SK-N-SH (cell line): ENCODE measurements around the gene PFDN5. TPM values are rescaled to one million over a fixed set of nuclear protein-coding genes. Genes with fewer than 3 reads are reported as not detected.

Source experiments
- CTCF ChIA-PET: fragments of 300-600, 350-600 bp; formaldehyde crosslinking; extraction: SDS; loops from one replicate; lab custom pipeline; 2021; lab: Yijun Ruan, JAX
- POLR2A ChIA-PET: fragments of 350-600 bp; sonication (Branson Sonifier 250); formaldehyde crosslinking; extraction: SDS; loops from one replicate; lab custom pipeline; 2020; ENCODE audit warnings: antibody characterized with exemption, inconsistent platforms; lab: Yijun Ruan, JAX
- DNase-seq: peaks from one replicate; pipeline ENCODE4 v3.0.0; 2012
- H2AFZ ChIP-seq: fragments of 200-600 bp; sonication (generic); 2 replicates; pipeline ENCODE4 v1.8.1; 2016; ENCODE audit warnings: antibody characterized with exemption, mild to moderate bottlenecking, low read depth
- H3F3A ChIP-seq: fragments of 200-600 bp; sonication (generic); replicated peaks from 2 replicates; pipeline ENCODE3; 2016; ENCODE audit warnings: antibody characterized with exemption, mild to moderate bottlenecking; ENCODE audit not compliant: insufficient read depth
- H3K27ac ChIP-seq, 2 experiments: fragments of 200-500 bp in 1 of 2; fragments of 200-600 bp in 1 of 2; sonication (Bioruptor generic) in 1 of 2; sonication (generic), shearing (Covaris generic) in 1 of 2; 2 replicates each; pipeline versions ENCODE4 v1.5.1 to v1.6.1; 2014 to 2016; ENCODE audit warnings: low read depth in 2 of 2, inconsistent platforms in 1 of 2, low read length in 1 of 2, mild to moderate bottlenecking in 1 of 2, mixed read lengths in 1 of 2
- H3K27me3 ChIP-seq: fragments of 200-600 bp; sonication (generic), shearing (Covaris generic); 2 replicates; pipeline ENCODE4 v1.6.1; 2016; ENCODE audit warnings: mixed run types; ENCODE audit not compliant: insufficient read depth
- H3K36me3 ChIP-seq, 2 experiments: fragments of 200-500 bp in 1 of 2; fragments of 200-600 bp in 1 of 2; sonication (Bioruptor generic) in 1 of 2; sonication (generic) in 1 of 2; replicated peaks in 1 of 2; 2 replicates each; pipeline versions ENCODE3 to v1.5.1; 2014 to 2016; ENCODE audit warnings: low read length in 1 of 2, mild to moderate bottlenecking in 1 of 2; ENCODE audit not compliant: insufficient read depth in 2 of 2, control insufficient read depth in 1 of 2
- H3K4me1 ChIP-seq, 2 experiments: fragments of 200-500 bp in 1 of 2; fragments of 200-600 bp in 1 of 2; sonication (Bioruptor generic) in 1 of 2; sonication (generic), shearing (Covaris generic) in 1 of 2; 2 replicates each; pipeline versions ENCODE4 v1.5.1 to v1.6.1; 2014 to 2016; ENCODE audit warnings: low read depth in 1 of 2, low read length in 1 of 2, mixed run types in 1 of 2; ENCODE audit not compliant: insufficient read depth in 2 of 2, control insufficient read depth in 1 of 2
- H3K4me2 ChIP-seq: fragments of 200-600 bp; sonication (generic), shearing (Covaris generic); 2 replicates; pipeline ENCODE4 v1.6.1; 2017; ENCODE audit warnings: mixed run types
- H3K4me3 ChIP-seq, 2 experiments: fragments of 200-500 bp in 1 of 2; fragments of 200-600 bp in 1 of 2; sonication (Bioruptor generic) in 1 of 2; sonication (generic), shearing (Covaris generic) in 1 of 2; 2 replicates each; pipeline versions ENCODE4 v1.5.1 to v1.8.1; 2014 to 2016; ENCODE audit warnings: low read depth in 2 of 2, inconsistent platforms in 1 of 2, low read length in 1 of 2, mild to moderate bottlenecking in 1 of 2, mixed read lengths in 1 of 2, moderate library complexity in 1 of 2
- H3K79me2 ChIP-seq: fragments of 200-600 bp; sonication (generic); 2 replicates; pipeline ENCODE4 v1.8.1; 2017; ENCODE audit warnings: mild to moderate bottlenecking; ENCODE audit not compliant: insufficient read depth
- H3K9ac ChIP-seq: fragments of 200-600 bp; sonication (generic); 2 replicates; pipeline ENCODE4 v1.6.1; 2017; ENCODE audit warnings: mixed run types
- H3K9me2 ChIP-seq: fragments of 200-600 bp; sonication (generic); 2 replicates; pipeline ENCODE4 v1.6.1; 2017; ENCODE audit warnings: mixed run types
- H3K9me3 ChIP-seq: fragments of 200-600 bp; sonication (generic); 2 replicates; pipeline ENCODE4 v1.6.1; 2017; ENCODE audit warnings: mixed run types, mild to moderate bottlenecking, moderate library complexity
- H4K20me1 ChIP-seq: fragments of 200-600 bp; sonication (generic); 2 replicates; pipeline ENCODE4 v1.6.1; 2017; ENCODE audit warnings: mild to moderate bottlenecking, mixed run types; ENCODE audit not compliant: insufficient read depth
- CHD2 ChIP-seq: fragments of 150-350 bp; IDR thresholded peaks from 2 replicates; pipeline ENCODE4 v1.6.1; 2018; ENCODE audit warnings: low read length; ENCODE audit not compliant: partially characterized antibody
- CTCF ChIP-seq: fragments of 200-600 bp; sonication (generic); IDR thresholded peaks from 2 replicates; pipeline ENCODE4 v1.6.1; 2017; ENCODE audit warnings: antibody characterized with exemption, mild to moderate bottlenecking, moderate library complexity
- EZH2phosphoT487 ChIP-seq: fragments of 200-600 bp; sonication (generic); IDR thresholded peaks from 2 replicates; pipeline ENCODE4 v1.6.1; 2017; ENCODE audit warnings: low read depth, mixed run types, mild to moderate bottlenecking, antibody characterized with exemption, moderate library complexity, borderline replicate concordance
- FOSL2 ChIP-seq: IDR thresholded peaks from 2 replicates; pipeline ENCODE4 v1.4.0; 2012; ENCODE audit warnings: low read depth, mild to moderate bottlenecking, moderate library complexity, borderline replicate concordance
- FOXJ3 ChIP-seq: sonication (generic); formaldehyde crosslinking; IDR thresholded peaks from 2 replicates; pipeline ENCODE4 v1.5.1; 2020; ENCODE audit warnings: mild to moderate bottlenecking, missing genetic modification reagents
- FOXM1 ChIP-seq: IDR thresholded peaks from 2 replicates; pipeline ENCODE4 v1.4.0; 2012; ENCODE audit warnings: low read depth, mild to moderate bottlenecking
- GABPA ChIP-seq: IDR thresholded peaks from 2 replicates; pipeline ENCODE4 v1.4.0; 2012; ENCODE audit warnings: low read depth, mild to moderate bottlenecking
- GATA2 ChIP-seq: sonication (generic); formaldehyde crosslinking; IDR thresholded peaks from 2 replicates; pipeline ENCODE4 v1.5.0; 2020; ENCODE audit warnings: mild to moderate bottlenecking, missing genetic modification reagents
- JUND ChIP-seq: IDR thresholded peaks from 2 replicates; pipeline ENCODE4 v1.4.0; 2012
- MEF2A ChIP-seq: IDR thresholded peaks from 2 replicates; pipeline ENCODE4 v1.4.0; 2012; ENCODE audit warnings: low read depth, borderline replicate concordance
- NFIC ChIP-seq: IDR thresholded peaks from 2 replicates; pipeline ENCODE4 v1.4.0; 2012; ENCODE audit warnings: borderline replicate concordance
- NRF1 ChIP-seq: IDR thresholded peaks from 2 replicates; pipeline ENCODE4 v1.6.1; 2012; ENCODE audit warnings: low read depth, mild to moderate bottlenecking, low read length
- POLR2AphosphoS5 ChIP-seq: IDR thresholded peaks from 2 replicates; pipeline ENCODE4 v1.6.1; 2012; ENCODE audit warnings: low read depth, low read length
- RCOR1 ChIP-seq: fragments of 150-350 bp; IDR thresholded peaks from 2 replicates; pipeline ENCODE4 v1.6.1; 2017; ENCODE audit warnings: antibody characterized with exemption, low read length
- TAF1 ChIP-seq: IDR thresholded peaks from 2 replicates; pipeline ENCODE4 v1.6.1; 2012; ENCODE audit warnings: low read depth, mild to moderate bottlenecking, low read length, moderate library complexity, borderline replicate concordance
- TEAD4 ChIP-seq: IDR thresholded peaks from 2 replicates; pipeline ENCODE4 v1.4.0; 2012; ENCODE audit warnings: mild to moderate bottlenecking, borderline replicate concordance; ENCODE audit not compliant: insufficient read depth
- WGBS: methylation state at CpG from one replicate; pipeline ENCODE4 v1.1.6; 2017; ENCODE audit warnings: low lambda C conversion rate; 5-methylcytosine and 5-hydroxymethylcytosine counted together
- polyA plus RNA-seq, 3 experiments: library from polyadenylated mRNA; depleted of rRNA; stranded (reverse); fragments of >200 nt; gene quantifications; 2 replicates each; pipeline ENCODE4 v1.2.3, GENCODE V29; 2012
- TF ChIP-seq, protein P1 (sequence below): IDR thresholded peaks from 2 replicates; pipeline ENCODE4 v1.6.1; 2012; ENCODE audit warnings: mild to moderate bottlenecking, low read depth, low read length, moderate library complexity
- TF ChIP-seq, protein P2 (sequence below): IDR thresholded peaks from 2 replicates; pipeline ENCODE4 v1.4.0; 2012; ENCODE audit warnings: low read depth
- TF ChIP-seq, protein P3 (sequence below): IDR thresholded peaks from 2 replicates; pipeline ENCODE4; 2012

PFDN5 gene
- polyA plus RNA-seq, 1 of the 3 experiments (the other 2 are of a cell fraction): 1,198 TPM

DNA sequence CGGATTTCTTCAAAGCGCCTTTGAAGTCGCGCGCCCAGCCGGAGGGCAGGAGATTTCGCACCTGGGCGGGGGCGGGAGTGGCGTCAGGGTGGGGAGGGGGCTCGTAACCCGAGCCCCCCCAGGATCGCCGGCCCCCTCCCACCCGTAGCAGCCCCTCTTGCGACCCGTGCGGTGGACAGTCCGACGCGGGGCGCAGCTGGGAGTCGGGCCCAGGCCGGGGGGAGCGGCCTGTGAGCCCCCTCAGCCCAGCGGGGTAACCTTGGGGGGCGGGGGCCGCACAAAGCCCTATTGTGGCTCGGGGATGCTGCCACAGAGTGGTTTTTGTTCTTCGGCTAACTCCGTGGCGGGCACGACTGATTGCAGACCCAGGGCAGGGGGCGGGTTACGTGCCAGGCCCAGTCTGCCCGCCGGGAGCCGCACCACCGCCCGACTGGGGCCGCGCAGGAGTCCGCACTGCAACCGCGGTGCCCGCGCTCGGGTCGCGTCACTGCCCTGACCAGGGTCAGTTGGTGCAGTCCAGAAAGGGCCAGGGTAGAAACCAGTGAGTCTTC is 30.2 kb downstream of the PFDN5 start:
- peak overlapping the region; percentile 80 for H2AFZ ChIP-seq
- H3K27ac ChIP-seq: peak overlapping the region; percentile 79 to 88
- TF ChIP-seq NFIC (no peak), FOSL2 (no peak), POLR2AphosphoS5 (no peak), GABPA (no peak), GATA2 (CRISPR knock-in tag) (no peak), MEF2A (no peak), NRF1 (no peak), EZH2phosphoT487 (no peak), RCOR1 (no peak), CTCF (no peak), TAF1 (no peak), TEAD4 (no peak), JUND (no peak), FOXM1 (no peak), FOXJ3 (no peak), CHD2 (no peak)
- TF ChIP-seq, protein P1, sequence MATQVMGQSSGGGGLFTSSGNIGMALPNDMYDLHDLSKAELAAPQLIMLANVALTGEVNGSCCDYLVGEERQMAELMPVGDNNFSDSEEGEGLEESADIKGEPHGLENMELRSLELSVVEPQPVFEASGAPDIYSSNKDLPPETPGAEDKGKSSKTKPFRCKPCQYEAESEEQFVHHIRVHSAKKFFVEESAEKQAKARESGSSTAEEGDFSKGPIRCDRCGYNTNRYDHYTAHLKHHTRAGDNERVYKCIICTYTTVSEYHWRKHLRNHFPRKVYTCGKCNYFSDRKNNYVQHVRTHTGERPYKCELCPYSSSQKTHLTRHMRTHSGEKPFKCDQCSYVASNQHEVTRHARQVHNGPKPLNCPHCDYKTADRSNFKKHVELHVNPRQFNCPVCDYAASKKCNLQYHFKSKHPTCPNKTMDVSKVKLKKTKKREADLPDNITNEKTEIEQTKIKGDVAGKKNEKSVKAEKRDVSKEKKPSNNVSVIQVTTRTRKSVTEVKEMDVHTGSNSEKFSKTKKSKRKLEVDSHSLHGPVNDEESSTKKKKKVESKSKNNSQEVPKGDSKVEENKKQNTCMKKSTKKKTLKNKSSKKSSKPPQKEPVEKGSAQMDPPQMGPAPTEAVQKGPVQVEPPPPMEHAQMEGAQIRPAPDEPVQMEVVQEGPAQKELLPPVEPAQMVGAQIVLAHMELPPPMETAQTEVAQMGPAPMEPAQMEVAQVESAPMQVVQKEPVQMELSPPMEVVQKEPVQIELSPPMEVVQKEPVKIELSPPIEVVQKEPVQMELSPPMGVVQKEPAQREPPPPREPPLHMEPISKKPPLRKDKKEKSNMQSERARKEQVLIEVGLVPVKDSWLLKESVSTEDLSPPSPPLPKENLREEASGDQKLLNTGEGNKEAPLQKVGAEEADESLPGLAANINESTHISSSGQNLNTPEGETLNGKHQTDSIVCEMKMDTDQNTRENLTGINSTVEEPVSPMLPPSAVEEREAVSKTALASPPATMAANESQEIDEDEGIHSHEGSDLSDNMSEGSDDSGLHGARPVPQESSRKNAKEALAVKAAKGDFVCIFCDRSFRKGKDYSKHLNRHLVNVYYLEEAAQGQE: no peak
- TF ChIP-seq, protein P2, sequence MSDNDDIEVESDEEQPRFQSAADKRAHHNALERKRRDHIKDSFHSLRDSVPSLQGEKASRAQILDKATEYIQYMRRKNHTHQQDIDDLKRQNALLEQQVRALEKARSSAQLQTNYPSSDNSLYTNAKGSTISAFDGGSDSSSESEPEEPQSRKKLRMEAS: no peak
- TF ChIP-seq, protein P3, sequence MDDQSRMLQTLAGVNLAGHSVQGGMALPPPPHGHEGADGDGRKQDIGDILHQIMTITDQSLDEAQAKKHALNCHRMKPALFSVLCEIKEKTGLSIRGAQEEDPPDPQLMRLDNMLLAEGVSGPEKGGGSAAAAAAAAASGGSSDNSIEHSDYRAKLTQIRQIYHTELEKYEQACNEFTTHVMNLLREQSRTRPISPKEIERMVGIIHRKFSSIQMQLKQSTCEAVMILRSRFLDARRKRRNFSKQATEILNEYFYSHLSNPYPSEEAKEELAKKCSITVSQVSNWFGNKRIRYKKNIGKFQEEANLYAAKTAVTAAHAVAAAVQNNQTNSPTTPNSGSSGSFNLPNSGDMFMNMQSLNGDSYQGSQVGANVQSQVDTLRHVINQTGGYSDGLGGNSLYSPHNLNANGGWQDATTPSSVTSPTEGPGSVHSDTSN: no peak
- H3K27me3 ChIP-seq: no peaks in the 10 kb centered on the region
- ChIA-PET POLR2A (interaction anchor here (0.7 to 8.3 kb wide), 6 partner anchors 9 to 183 kb away, joined by 3 to 105 read pairs (median 4); no protein-coding TSS in a partner anchor), CTCF (interaction anchor here (0.6 to 13.6 kb wide), 23 partner anchors 8 to 260 kb away, joined by 3 to 294 read pairs (median 4); partner anchors contain the start of genes AMHR2, MAP3K12, SP1 and SP7)
- H3K4me2 ChIP-seq: peak overlapping the region; percentile 93
- no peaks in the 10 kb centered on the region for H3K36me3 ChIP-seq
- H3K79me2 ChIP-seq: peaks cover 3% of the 10 kb centered on the region
- H3K4me3 ChIP-seq: peak overlapping the region; percentile 59 to 79
- H3K9me2 ChIP-seq: no peaks in the 10 kb centered on the region
- DNase-seq: peak; percentile 90
- peaks cover under 1 to 15% of the 10 kb centered on the region in 2 experiments; a peak in 2 of 4 replicates for H3K4me1 ChIP-seq
- no peaks in the 10 kb centered on the region for H4K20me1 ChIP-seq
- peaks cover 13% of the 10 kb centered on the region for H3F3A ChIP-seq
- H3K9ac ChIP-seq: peak overlapping the region; percentile 95
- H3K9me3 ChIP-seq: no peaks in the 10 kb centered on the region
- WGBS: 5% methylated on average over 19 of the region's 50 CpGs
